GM18870 (cell line): ENCODE results near the gene ZNF358.

Experiments
- ATAC-seq: cut with Tn5 transposase; IDR thresholded peaks from one replicate; pipeline ENCODE4 v1.9.1; 2021; ENCODE audit warnings: moderate library complexity; ENCODE audit not compliant: unreplicated experiment

ZNF358 gene

DNA sequence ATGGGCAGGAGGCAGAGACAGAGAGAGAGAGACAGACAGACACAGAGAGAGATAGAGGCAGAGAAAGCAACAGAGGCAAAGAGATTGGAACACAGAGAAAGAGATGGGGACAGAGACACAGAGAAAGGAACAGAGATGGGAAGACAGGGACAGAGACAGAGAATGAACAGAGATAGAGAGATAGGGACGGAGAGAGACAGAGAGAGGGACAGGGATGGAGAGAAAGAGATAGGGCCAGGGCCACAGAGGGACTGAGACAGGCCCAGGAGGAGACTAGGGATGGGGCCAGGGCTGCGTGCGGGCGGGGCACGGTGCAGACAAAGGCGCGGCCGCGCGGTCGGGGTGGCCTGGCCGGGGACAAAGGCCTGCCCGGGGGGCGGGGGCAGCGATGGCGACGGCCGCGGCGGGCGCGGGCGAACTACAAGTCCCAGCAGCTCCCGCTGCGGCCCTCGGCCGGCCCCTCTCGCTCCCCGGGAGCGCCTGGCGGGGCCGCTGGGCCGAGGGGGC, at the start of gene ZNF358:
TSS of gene ZNF358 (plus strand) at position 459 of the 507 bp plus-strand sequence. CDS start 3,140 bp downstream, outside the sequence.
- no peak for ATAC-seq

DNA sequence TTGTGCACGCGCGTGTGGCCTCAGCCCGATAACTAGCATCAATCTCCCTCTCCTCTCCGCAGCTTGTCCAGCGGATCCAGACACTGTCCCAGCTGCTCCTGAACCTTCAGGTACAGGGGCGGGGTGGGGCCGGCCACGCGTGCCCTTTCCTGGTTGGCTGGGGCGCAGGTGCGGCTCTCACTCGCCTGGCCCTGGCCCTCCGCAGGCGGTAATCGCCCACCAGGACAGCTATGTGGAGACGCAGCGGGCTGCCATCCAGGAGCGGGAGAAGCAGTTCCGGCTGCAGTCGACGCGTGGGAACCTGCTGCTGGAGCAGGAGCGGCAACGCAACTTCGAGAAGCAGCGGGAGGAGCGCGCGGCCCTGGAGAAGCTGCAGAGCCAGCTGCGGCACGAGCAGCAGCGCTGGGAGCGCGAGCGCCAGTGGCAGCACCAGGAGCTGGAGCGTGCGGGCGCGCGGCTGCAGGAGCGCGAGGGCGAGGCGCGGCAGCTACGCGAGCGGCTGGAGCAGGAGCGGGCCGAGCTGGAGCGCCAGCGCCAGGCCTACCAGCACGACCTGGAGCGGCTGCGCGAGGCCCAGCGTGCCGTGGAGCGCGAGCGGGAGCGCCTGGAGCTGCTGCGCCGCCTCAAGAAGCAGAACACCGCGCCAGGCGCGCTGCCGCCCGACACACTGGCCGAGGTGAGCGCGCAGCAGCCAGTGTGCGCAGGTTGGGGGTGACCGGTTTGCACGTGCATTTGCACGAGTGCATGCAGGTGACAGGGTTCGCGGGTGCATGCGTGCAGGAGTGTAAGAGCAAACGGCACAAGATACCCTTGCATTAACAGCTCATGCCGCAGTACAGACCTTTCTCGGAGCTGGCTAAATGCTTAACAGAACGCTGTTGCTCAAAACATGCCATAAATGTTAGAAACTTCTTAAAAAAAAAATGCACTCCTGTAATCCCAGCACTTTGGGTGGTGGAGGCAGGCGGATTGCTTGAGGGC, 48.6 kb upstream of the ZNF358 start:
- no peak for ATAC-seq

DNA sequence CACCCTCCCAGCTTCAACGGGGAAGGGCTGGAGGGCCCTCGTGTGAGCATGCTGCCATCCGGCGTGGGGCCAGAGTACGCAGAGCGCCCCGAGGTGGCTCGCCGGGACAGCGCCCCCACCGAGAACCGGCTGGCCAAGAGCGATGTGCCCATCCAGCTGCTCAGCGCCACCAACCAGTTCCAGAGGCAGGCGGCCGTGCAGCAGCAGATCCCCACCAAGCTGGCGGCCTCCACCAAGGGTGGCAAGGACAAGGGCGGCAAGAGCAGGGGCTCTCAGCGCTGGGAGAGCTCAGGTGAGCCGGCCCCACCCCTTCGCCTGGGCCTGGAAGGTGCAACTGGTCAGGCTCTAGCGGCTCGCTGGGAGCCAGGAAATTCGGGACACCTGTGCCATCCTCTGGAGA, 47.1 kb upstream of the ZNF358 start:
- ATAC-seq: no peak

DNA sequence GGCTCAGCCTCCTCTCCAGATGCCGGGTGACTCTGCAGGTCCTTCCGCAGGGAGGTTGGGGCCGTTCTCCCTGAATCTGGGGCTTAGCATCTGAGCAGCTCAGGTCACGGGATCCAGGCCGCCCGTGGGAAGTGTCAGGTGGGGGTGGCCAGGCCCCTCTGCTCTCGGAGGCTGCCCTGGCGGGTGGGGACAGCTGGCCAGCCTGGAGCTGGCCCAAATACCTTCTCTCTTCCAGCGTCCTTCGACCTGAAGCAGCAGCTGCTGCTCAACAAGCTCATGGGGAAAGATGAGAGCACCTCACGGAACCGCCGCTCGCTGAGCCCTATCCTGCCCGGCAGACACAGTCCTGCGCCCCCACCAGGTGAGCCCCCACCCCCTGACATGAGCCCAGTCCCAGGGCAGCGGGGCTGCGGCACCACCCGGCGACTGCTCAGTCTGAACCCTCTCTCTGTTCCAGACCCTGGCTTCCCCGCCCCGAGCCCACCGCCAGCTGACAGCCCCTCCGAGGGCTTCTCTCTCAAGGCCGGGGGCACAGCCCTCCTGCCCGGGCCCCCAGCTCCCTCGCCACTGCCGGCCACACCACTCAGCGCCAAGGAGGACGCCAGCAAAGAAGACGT, 46.1 kb upstream of the ZNF358 start:
- ATAC-seq: no peak

DNA sequence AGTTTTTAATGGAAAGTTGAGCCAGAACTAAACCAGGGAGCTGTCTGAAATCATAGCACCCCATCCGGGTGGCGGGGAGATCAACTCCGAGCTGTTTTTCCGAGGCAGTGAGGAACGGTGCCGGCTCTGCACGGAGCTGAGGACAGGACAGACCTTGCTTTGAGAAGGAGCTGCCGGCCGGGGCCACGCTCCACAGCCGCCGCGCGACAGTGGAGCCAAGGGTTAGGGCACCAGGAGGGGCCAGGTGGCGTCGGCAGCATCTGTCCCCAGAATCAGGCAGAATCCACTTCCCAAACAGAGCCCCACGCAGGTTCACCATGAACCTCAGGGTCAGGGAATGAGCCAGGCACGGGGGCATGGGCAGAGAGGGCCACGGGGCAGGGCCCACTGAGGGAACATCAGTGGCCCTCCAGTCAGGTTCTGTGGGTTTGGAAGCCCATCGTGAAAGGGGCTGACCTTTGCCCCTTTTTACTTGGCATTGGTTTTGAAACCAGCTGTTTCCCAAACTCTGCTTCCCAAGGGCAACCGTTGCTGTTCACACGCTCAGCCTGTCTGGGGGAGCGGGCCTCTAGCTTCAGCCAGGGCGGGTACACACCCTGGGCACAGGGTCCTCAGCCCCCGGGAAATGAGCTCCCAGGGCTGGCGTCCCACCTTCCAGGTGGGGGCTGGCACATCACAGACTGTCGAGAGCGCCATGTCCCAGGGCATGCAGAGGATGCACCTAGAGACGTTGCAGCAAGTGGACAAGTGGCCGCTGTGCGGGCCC, 45.2 kb upstream of the ZNF358 start:
- no peak for ATAC-seq

DNA sequence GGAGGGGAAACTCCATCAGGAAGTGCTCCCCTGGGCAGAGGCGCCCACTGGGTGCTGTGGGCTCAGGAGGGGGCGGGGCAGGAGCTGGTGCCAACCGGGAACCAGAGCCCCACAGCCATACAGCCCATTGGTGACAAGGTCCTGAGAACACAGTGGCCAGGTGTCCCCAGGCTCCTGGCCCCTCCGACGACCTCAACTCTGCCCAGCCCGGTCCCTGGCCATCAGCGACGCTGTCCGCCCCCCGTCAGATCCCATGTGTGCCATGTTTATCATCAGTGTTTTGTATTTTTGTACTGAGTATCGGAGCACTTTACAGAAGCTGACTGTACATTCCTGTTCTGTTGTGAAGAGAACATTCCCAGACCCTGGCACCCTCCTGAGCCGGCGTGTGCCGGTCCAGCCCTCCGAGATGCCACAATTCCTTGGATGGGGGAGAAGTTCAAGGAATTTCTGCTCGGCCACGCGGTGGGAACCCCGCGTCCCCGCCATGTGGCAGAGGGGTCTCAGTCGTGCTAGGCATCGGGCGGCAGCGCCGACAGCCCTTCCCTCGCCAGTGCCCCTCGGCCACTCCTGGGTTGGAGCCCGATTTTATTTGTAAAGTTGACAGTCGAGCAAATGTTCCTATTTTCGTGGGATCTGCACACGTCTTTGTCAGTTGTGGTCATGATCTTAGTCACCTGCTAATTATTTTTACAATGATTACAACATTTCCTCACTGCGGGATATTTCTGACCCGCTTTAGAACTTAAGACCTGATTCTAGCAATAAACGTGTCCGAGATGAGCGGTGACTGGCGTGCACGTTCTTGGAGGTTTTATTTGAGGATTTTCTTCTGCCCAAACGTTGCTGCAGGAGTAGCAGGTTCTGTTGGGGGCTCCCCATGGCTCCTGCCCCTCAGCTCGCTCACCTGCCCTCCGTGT, 43.9 kb upstream of the ZNF358 start:
- ATAC-seq: no peak

DNA sequence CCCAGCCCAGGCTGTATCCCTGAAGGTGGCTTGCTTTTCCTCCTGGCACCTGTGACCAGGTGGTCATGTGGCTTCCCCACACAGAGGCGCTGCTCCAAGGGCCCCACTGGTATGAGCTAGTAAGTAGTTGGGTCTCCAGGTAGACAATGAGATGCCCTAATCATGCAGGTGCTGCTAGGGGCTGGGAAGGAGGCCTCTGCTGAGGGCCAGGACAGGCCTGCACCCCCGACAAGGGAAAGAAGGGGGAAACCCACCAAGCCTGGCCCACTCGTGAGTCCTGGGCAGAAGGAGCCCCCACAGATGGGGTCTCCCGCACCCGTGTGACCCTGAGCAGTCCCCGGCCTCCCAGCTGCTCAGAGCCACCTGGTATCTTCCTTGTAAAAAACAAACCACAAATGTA, 40.2 kb upstream of the ZNF358 start:
- no peak for ATAC-seq

DNA sequence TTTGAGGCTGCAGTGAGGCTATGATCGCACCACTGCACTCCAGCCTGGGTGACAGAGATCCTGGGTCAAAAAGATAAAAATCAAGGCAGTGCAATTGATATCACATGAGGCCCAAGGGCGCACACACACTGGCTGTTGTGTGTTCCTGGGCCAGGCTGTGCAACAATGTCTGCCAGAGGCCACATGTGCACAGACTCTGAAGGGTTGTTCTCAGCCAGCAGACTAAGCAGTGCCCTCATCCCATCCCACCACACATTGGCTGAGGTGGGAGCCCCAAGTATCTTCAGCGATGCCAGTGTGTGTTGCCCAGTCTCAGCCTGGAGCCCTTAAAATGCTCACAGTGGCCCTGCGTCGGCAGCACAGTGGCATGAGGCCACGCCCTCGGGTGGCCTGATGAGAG, 39.7 kb upstream of the ZNF358 start:
- no peak for ATAC-seq

DNA sequence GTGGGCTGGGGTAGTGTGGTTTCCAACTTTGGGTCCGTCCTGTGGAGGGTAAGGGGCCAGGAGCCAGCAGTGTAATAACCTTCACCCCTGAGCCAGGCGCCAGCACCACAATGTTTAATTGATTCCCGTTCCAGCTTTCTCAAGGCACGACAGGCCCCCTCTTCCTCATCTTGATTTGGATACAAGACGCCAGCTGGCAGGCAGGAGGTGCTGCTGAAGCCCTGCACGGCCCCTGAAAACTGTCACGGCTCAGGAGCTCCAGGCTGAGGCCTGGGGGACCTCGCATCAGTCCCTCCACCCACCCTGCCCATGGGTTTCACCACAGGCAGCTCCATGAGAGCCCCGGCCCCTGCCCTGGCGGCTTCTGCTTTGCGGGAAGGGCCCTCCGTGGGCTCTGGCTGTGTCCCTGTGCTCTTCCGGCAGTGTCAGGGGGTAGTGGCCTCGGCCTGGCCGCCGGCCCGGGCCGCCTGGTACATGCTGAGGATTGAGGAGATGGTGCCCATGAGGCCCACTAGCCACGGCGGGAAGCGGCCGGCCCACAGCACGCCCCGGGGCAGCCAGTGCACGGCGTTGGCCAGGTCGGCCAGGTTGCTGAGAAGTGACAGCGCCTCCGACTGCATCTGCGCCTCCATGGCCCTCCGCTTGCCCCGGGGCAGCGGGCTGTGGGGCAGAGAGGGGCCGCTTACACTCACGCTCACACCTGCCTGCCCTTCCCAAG, 39.0 kb upstream of the ZNF358 start:
- no peak for ATAC-seq

DNA sequence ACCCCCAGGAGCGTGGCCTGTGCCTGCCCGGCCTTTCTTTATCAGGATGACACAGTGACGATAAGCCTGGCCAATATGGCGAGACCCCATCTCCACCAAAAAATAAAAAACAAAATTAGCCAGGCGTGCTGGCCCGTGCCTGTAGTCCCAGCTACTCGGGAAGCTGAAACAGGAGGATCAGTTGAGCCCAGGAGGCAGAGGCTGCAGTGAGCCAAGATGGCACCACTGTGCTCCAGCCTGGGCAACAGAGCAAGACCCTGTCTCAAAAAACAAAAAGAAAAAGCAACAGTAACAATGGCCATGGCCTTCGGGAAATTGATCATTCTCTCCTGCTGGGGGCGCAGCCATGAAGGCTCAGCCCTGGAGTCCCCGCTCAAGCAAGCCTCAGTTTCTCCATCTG, 38.1 kb upstream of the ZNF358 start:
- ATAC-seq: no peak

DNA sequence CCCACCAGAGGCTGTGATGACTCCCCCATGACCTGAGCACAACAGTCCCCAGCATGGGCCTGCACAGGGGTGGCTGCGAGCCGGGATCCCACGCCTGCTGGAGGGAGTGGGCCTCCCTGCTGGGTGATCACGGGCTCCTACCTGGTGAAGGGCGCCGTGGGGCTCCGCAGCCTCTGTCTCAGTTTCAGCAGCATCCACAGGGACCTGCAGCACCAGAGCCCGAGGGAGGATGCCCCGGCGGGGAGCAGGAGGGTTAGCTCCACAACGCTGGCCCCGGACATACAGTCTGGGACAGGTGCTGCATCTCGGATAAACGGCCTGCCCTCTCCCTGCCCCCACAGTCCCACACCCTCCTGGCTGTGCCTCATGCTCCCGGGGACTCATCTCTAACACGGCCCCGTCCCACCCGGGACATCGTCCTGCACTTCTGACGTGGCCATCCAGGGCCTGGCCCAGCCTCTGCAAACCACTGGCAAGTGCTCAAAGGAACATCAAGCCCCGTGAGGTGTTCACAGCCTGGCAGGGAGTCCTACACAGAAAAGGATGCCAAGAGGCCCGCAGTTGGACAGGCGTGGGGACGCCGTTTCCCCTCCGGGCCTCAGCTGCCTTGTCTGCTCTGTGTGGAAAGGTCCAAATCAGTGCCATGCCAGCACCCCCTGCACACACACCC, 37.6 kb upstream of the ZNF358 start:
- no peak for ATAC-seq

DNA sequence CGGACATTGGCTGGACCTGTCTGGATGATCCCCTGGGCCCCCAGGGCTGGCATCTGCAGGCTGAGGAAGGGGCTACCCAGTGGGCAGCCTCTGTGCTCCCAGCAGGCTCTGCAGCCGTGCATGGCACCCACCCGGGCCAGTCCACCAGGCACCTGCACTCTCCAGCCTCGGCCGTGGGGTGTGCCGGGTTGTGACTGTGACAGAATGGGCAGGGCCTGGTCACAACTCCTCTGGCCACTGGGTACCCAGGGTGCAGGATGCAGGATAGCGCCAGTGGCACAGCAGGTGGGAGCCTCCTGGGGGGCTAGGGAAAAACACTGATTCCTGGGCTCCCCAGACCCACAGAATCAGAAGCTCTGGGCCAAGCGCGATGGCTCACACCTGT, 37.1 kb upstream of the ZNF358 start:
- ATAC-seq: no peak

DNA sequence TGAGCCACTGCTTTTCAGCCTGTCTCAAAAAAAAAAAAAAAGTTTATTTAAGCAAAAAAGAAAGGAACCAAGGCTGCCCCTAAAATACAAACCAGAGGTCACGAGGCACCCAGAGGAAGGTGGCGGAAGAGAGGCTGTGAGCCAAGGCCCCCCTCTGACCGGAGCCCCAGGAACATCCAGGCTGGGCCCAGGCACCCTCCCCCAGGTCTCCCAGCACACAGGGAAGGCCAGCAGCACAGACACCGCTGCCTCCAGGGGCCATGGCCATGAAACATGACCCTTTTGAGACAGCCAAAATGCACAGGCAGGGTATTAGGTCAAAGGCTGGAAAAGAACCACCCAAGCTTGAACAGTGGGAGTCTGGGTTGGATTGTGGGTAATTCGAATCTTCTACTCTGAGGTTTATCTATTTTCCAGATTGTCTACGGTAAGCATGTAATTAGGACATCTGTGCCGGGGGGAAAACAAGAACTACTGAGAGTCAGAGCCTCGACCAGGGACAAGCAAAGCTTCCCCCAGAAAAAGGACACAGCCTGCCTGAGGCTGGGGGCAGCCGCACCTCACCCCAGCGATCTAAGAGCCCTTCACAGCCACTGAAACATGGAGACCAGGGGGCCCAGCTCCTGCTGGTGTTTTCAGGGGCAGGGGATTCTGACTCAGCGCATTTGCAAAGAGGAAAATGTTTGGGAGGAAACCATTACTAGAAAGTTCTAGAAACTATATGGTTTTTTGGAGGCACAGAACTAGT, 35.5 kb upstream of the ZNF358 start:
- ATAC-seq: no peak

DNA sequence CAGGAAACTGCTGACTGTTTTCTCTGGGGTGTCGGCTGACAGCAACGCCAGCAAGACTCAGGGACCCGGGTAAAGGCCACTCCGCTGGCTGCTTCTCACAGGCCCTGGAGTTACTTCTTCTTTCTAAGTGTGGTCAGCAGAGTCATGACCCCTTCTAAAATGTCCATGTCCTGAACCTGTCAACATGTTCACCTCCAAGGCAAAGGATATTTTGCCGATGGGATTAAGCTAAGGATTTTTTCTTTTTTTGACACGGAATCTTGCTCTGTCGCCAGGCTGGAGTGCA, 35.0 kb upstream of the ZNF358 start:
- ATAC-seq: no peak

DNA sequence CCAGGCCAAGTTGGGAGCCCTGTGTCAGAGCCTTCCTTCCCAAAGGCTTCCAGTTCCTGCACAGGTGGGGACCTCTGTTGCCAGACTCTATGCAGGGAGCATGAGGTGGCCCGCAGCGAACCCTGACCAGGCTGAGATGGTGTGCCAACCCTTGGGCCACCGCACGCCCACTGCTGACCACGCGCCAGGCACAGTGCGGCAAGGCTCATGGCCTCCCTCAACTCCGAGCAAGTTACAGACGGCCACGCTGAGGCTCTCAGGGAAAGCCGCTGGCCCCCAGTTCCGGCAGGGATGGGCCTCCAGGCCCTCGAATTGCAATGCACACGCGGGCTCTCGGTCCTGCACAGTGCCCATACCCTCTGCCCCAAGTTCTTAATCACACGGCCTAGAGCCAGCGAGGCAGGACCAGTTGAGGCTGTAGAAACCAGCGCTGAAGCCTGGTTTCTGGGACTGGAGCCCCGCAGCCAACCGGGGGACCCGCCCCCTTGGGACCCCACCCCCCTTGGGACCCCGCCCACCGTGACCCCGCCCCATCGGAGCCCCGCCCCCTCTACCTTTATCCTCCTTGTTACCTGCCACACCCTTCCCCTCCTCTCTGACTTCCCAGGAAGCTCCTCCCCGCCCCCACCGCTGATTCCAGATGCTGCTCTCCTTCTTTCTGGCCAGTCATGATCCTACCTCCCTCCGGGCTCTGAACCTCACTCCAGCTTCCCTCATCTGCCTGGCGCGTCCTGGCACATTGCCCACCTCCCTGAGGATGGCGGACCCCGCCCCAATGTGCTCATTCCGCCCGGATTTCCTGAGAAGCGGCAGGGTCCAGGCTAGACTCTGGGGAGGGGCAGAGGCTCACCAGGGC, 33.1 kb upstream of the ZNF358 start:
- ATAC-seq: no peak

DNA sequence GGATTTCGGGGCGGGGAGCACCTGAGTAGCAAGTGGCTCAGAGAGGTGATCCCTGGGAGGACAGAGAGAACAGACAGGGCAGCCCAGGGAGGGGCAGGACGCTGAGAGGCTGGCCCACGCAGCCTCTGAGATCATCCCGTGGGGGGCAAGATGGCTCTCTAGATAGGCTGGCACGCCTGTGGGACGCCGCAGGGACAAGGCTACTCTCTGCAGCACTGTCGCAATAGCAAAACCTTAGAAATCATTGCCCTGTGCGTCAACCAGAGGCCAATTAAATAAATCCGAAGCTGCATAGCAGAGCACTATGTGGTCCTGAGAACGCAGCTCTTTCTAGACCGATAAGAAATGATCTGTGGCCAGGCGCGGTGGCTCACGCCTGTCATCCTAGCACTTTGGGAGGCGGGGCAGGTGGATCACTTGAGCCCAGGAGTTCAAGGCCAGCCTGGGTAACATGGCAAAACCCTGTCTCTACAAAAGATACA, 32.1 kb upstream of the ZNF358 start:
- no peak for ATAC-seq

DNA sequence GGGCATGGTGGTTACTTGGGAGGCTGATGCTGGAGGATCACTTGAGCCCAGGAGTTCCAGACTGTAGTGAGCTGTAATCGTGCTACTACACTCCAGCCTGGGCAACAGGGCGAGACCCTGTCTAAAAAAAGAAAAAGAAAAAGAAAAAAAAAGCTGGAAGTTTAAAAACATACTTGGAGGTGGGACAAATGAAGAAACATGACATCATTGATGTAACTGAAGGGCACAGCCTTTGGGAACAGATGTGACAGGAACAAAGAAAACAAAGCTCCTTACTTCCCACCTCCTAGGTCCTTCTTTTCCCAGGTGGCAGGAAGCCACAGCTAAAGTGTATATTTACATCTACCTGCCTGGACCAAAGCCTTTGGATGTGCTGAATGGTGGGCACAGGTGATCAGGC, 29.0 kb upstream of the ZNF358 start:
- no peak for ATAC-seq
